ENCODE results near the gene CBR1.
"Not testable (repeated sequence)": the region's sequence is repeated elsewhere in the genome, so short reads cannot be mapped to it uniquely, and the experiment has no call there.

CBR1 gene

DNA sequence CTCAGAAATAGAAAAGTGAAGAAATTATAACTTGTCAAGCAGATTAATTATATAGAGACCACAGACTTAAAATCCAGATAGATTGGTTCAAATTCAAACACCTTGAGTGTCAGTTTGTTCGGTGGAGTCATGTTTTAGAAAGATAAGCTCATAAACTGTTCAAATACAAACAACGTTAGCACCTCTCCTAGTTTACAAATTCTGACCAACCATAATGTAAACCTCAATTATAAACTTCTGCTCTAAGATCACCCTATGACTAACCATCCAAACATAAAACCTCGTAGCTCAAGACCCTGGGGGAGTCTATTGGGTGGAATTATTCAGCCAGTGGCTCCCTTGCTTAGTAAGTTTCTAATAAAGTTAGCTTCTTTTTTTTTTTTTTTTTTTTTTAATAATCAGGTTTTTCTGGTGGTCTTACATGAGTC, 12.4 kb downstream of the CBR1 start:
- DNase-seq = no peak

DNA sequence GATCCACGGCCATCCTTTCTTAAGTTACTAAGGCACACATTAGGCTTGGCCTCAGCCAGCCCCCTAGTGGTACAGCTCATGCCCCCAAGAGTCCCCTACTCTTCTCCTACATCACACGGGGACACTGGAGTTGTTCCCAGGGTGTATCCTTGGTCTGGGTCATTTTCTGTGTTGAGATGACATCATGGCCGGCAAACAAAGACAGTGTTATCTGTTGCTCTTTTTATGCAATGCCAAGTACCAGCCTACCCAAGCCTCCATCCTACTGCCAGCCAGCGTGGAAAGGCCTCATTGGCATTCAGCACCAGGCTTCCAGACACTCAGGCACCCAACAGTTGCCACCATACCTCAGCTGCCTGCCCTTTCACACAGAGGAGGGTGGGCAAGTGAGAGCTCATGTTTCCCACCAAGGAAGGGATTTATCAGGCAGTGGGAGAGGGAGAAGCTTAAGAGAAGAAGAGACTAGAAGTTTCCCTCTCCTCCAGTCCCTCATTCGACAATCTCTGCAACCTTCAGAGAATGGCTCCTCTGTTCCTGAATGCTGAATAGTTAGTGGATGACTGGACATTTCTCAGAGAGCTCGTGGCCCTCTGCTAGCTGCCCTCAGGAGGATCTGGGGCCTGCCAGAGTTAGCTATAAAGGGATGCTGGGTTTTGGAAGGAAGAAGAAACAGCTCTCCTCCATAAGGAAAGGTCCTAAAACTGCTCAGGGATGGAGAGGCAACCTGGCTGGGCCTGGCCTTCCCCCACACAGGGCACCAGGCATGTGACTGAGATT, 17.7 kb downstream of the CBR1 start:
- no peak for DNase-seq

DNA sequence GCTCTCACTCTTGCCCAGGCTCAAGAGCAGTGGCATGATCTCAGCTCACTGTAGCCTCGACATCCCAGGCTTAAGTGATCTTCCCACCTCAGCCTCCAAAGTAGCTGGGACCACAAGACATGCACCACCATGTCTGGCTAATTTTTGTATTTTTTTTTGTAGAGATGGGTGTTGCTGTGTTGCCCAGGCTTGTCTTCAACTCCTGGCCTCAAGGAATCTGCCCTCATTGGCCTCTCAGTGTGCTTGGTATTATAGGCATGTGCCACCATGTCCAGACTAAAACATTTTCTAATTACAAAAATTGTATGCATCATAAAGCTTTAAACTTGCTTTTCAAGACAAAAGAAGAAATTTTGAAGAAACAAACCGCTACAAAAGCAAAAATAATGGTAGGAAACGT, 20.1 kb downstream of the CBR1 start:
- no peak for DNase-seq

DNA sequence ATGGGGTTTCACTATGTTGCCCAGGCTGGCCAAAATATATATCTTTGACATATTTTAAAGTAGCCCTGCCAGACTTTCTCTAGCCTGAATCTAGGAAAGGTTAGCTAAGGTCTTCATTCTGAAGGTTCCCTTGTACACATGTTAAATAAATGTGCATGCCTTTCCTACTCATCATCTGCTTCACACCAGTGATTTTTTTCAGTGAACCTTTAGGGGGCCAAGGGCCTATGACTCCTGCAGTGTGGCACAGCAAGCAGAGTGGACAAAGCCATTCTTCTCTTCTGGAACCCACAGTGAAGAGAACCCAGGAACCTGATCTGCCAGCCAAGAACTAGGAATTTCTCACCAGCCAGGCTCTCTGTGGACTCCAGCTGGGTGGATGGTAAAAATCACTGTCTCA, 22.9 kb downstream of the CBR1 start:
- no peak for DNase-seq

DNA sequence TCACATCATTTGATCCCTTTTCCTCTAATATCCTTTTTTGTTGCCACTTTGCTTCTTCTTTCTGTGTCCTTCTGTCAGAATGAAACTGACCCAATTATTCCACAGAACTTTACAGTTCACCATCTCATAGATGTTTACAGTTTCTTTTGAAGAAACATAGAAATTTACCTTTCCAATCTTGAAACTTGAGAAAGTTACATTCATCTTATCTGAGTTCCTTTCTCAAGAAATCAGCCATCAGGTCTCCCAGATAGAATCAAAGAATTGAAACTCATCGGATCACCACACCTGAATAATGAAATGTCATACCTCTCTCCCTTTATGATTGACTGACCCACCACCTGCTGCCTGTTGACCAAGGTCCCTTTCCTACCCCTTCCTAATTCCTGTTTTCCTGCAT, 23.7 kb downstream of the CBR1 start:
- no peak for DNase-seq

DNA sequence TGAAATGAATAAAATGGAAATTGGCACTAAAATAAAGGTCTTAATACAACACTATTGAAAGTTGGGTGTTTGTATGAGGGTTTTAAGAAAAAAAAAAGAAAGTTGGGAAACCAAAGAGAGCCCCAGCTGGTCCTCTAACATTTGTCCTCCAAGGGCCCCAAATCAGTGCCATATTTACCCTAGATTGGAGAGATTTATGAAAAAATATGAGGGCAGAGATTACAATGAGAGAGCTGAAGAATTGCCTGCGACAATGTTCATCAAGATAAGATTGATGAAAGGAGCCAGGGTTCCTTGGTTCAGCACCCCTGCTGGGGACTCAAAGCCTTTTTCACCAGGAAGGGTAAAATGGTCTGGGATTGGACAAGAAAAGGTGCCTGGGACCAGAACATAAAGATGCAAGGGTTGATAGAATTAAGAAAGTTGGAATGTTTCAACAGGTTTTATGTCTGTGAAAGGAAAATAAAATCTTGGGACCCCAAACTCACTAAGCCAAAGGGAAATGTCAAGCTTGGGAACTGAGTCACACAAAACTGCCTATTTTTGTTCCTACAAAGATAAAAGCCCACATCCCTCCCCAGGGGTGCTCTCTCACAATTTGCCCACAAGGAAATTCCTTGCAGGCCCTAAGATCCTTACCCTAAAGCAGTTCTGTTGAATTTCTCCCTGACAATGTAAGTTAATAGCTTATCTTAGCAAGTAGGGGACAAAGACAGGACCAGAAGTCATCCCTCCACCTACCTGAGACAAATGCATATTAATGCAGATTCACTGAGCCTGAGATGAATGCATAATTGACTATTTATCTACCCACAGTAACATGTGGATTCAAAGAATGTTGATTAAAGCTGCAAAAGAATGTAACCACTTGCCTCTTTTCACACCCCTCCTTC, 26.8 kb downstream of the CBR1 start:
- DNase-seq = no peak

DNA sequence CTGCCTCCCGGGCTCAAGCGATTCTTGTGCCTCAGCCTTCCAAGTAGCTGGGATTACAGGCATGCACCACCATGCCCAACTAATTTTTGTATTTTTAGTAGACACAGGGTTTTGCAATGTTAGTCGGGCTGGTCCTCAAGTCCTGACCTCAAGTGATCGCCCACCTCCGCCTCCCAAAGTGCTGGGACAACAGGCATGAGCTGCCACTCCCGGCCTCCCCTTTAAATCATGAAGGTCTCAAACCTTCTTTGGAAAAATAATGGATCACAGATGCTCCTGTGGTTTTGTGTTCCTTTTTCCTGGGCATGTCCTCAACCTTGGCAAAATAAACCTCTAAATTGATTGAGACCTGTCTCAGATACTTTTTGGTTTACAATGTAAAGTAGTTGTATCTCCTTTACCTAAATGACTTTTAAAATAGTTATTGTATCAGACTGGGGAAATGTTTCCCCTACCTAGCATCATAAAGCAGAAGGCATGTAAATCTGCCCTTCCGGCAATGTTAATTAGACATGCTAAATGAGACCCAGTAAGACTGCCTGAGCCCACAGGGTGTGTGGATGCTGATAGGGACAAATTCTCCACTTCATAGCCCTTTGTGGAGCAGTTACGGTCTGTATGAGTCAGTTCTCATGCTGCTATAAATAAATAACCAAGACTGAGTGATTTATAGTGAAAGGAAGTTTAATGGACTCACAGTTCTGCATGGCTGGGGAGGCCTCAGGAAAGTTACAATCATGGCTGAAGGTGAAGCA, 27.8 kb downstream of the CBR1 start:
- no peak for DNase-seq

DNA sequence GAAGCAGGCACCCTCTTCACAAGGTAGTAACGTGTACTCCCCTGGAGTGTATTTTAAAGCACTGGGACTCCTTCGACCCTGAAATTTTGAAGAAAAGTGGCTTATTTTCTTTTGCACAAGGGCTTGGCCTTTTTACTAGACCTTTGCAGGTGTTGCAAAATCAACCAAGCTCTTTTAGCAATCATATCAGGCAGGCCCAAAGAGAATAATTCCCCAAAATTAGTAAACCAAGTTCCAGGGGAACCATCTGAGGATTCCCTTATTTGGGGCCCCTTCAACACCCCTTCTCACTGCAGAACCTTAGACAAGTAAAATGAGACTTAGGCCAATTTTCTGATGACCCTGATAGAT, 28.3 kb downstream of the CBR1 start:
- DNase-seq = no peak

DNA sequence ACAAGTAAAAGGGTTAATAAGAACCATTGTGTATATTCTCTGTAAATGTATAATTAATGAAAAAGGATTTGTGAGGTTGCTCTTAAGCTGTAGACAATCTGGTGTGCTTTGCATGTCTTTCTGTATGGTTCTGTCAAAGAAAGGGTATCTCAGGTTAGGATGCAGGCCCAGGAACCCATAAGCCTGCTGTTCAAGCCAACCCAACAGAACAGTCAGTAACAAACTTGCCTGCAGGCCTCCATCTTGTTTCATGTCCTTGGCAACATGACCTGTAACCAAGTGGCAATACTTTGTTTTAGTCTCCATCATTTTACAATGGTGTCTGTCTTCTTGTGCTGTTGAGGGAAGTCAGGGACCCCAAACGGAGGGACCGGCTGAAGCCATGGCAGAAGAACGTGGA, 29.2 kb downstream of the CBR1 start:
- no peak for DNase-seq

DNA sequence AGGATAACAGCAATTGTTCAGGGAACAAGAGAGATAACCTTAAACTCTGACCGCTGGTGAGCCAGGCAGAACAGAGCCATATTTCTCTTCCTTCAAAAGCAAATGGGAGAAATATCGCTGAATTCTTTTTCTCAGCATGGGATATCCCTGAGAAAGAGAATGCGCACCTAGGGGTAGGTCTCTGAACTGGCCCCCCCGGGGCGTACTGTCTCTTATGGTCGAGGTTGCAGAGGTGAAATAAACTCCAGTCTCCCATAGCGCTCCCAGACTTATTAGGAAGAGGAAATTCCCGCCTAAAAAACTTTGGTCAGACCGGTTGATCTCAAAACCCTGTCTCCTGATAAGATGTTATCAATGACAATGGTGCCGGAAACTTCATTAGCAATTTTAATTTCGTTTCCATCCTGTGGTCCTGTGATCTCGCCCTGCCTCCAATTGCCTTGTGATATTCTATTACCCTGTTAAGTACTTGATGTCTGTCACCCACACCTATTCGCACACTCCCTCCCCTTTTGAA, 29.9 kb downstream of the CBR1 start:
- DNase-seq = not testable (repeated sequence)

DNA sequence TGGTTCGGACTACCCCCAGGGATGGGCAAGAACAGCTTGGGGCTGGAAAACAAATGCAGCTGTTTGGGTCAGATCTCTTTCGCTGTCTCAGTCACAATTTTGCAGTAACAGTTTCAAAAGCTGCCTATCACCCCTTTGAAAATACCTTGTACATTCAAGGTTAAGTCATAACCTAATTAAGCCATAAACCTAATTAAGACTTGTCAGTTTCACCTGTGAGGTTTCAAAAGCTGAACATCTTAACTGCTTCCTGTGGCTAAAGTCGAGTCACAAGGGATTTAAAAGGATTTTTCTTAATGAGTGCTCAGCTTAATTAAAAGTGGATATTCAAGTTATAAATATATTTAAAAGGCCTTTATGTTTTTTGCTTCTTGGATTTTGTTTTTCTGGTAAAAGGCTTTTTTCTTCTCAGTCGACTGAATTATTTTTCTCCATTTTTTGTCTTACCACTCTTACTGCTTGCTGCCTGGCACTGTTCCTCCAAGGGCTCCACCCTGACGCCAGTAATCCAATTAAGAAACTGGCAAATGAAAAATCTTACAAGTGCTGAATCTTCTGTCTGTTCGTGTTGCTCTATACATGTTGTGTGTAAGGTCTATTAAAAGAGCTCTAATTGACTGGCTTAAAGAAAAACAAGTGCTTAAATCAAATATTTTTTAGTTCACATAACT, 31.3 kb downstream of the CBR1 start:
- no peak for DNase-seq

DNA sequence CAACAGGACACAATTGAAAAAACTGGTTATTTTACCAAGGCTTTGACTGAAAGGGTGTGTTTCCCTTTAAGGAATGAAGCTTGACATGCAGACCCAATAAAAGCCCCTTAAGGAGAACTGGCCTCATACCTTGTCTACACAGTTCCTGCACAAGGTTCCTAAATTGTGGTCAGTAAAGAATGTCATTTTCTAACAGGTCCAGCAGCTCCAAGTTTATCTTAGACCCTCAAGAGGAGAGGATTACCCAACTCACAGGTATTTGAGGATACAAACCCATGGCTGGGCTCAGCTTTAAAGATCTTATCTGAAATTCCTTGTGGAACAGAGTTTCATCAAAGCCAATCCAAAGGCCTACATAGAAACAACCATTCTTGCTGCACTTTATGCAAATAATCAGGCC, 33.6 kb downstream of the CBR1 start:
- no peak for DNase-seq

DNA sequence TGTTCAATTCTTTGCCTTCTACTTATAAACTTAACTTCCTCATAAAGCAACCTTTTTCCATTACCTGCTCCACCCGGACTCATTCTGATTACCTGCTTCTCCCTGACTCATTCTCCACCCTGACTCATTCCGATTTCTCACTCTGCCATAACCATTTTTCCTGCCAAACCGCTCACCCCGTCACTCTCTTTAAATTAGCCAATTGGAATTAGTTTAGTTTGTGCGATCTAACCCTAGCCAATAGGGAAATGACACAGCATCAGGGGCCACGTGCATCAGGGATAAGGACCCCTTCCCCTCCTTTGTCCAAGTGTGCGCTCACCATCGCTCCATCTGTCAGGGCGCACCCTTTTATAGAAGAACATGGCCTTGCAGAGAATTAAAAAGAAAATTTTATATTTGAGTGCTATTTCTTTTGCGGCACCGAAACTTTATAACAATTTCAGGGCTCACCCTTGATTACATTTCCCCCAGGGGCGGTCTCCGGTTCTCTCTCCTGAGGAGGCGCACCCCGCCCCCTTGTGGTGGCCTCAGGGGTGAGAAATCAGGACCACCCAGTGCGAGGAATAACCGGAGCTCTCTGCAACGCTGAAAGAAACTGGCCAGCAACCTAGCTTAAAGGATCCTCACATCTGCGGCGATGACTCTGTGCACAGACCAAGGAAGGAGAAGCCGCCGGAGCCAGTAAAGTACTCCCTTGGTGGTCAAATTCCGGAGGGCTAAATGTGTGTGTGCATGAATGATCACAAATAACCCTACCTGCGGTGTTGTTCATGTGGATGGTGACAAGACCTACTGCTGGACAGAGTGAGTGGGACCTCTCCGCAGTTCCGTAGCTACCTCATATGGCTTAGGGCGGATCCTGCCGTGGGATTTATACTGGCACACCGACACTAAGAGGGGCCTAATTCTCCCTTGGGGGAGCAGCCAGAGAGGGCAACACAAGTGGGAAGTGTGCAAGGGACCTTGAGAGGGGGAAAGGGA, 34.8 kb downstream of the CBR1 start:
- DNase-seq = no peak

DNA sequence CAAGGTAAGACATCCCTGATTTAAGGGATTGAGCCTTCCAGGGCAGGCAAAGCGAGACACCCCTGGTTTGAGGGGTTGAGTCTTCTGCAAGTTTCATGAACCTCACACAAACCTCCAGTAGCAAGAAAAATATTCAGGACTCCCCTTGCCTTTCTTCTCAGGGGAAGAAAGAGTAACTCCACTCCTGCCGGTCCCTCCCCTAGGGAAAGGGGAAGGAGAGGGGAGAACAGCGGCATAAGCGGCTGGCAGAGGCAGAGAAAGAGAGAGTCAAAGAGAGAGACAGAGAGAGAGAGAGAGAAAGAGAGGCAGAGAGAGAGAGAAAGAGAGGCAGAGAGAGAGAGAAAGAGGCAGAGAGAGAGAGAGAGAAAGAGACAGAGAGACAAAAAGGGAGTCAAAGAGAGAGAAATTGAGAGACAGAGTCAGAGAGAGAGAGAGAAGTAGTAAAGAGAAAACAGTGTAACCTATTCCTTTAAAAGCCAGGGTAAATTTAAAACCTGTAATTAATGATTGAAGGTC, 35.6 kb downstream of the CBR1 start:
- no peak for DNase-seq

DNA sequence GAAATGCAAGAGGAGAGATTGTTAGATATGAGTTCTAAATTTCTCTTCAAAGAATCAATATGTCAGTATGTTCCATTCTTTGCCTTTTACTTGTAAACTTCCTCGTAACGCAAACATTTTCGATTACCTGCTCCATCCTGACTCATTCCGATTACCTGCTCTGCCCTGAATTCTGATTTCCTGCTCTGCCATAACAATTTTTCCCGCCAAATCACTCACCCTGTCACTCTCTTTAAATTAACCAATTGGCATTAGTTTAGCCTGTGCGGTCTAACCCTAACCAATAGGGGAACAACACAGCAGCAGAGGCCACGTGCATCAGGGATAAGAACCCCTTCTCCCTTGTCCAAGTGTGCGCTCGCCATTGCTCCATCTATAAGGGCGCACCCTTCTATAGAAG, 40.0 kb downstream of the CBR1 start:
- DNase-seq = no peak

DNA sequence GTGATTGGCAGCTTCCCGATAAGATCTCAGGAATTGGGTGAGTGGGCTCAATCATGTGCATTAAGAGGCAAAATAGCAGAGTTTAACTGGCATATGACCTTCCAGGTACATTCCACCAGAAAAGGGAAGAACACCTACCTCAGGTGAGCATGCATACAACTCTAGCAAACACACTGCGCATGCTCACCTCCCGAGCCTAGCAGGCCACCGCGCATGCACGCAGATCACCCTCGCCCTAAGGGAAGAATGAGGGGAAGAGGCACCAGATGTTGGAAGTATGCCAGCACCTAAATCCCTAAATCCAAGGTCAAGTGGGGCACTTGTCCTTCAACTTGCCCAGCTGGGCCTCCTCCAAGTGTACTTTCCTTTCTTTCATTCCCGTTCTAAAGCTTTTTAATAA, 41.4 kb downstream of the CBR1 start:
- no peak for DNase-seq

DNA sequence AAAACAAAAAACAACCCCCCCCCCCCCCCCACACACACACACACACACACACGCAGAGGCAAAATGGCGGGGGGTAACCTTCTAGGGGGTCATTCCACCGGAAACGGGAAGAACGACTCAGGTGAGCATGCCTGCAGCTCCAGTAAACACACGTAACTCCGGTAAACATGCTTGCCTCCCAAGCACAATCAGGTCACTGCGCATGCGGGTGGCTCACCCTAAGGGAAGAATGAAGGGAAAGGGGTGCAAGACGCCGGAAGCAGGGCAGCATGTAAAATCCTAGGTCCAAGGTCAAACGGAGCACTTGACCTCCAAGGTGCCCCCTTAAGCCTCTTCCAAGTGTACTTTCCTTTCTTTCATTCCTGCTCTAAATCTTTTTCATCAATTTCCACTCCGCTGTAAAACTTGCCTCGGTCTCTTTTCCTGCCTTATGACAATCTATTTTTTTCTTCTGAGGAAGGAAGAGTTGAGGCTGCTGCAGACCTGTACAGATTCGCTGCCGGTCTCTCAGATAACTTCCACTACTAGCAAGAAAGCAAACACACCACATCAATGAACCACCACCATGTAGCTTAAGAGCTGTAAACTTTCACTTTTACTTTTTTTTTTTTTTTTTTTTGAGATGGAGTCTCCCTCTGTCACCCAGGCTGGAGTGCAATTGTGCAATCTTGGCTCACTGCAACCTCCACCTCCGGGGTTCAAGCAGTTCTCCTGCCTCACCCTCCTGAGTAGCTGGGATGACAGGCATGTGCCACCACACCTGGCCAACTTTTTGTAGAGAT, 44.0 kb downstream of the CBR1 start:
- DNase-seq = no peak

DNA sequence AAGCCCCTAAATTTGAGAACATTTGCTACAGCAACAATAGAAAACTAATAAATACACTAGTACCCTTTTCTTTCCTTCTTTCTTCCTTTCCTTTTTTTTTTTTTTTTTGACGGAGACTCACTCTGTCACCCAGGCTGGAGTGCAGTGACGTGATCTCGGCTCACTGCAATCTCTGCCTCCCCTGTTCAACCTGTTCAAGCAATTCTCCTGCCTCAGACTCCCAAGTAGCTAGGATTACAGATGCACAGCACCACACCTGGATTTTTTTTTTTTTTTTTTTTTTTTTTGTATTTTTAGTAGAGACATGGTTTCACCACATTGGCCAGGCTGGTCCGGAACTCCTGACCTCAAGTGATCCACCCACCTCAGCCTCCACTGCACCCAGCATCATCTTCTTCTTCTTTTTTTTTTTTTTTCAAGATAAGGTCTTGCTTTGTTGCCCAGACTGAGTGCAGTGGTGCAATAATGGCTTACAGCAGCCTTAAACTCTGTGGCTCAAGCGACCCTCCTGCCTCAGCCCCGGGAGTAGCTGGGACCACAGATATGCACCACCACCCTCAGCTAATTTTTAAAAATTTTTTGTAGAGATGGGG, 45.4 kb downstream of the CBR1 start:
- no peak for DNase-seq

DNA sequence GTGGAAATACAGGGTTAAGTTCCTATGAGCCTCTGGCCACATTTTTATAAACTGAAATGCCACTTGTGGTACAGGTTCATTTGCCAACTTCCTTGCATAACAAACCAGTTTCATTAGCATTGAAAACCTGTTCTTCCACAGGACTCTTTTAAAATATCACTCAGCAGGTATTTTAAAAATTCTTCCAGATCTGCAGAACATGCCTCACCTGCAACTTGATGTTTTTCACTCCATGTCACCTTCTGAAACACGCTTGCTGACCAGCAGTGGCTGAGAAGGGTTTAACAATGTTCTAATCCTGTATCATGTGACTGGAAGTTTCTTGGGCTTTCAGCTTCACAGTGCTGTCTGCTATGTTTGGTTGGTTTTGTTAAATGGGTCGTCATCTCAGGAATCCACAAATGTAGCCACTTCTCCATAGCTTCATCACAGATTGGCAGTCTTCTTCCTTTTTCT, 47.5 kb downstream of the CBR1 start:
- DNase-seq = no peak

DNA sequence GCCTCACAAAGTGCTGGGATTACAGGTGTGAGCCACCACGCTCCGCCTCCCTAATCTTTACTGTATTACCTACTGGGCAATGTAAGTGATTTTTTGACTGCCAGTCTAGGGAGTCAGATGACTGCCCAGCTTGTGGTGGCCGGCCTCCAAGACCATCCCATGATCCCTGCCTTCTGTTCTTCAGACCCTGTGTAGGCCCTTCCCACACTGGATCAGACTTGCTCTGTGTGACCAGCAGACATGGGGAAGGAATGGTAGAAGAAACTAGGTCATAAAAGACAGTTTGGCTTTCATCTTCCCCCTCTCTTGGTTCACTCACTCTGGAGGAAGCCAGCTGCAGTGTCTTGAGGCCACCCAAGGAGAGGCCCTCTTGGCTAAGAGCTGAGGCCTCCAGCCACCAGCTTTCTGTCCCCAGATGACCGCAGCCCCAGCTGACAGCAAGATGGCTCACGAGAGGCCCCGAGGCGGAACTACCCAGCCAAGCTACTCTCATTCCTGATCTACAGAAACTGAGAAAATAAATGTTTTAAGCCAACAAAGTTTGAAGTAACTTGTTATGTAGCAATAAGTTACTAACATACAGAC, 50.6 kb downstream of the CBR1 start:
- DNase-seq = no peak

All from NCI-H446 treated with DMSO at 0.1 percent for 48 hours (cell line).